Activated CD4-positive, alpha-beta T cell treated with anti-CD3 and anti-CD28 coated beads, Interleukin-2, amount 50 U/mL, for 1 hour (primary cell): ENCODE data around the gene CMIP.
"Not testable (repeated sequence)": the region's sequence is repeated elsewhere in the genome, so short reads cannot be mapped to it uniquely, and the experiment has no call there.

Experiments
- DNase-seq: peaks from one replicate; pipeline ENCODE4 v3.0.0-alpha.2; 2020

The CMIP gene

GRCh38 chr16:81421536-81421935 is 23.1 kb upstream of the CMIP start:
- no peak for DNase-seq

DNA sequence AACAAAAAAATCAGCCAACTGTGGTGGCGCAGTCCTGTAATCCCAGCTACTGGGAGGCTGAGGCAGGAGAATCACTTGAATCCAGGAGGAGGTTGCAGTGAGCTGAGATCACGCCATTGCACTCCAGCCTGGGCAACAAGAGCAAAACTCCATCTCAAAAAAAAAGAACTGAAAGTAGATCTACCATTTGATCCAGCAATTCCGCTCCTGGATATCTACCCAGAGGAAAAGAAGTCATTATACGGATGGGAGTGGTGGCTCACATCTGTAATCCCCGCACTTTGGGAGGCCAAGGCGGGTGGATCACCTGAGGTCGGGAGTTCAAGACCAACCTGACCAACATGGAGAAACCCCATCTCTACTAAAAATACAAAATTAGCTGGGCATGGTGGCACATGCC is 22.5 kb upstream of the CMIP start:
- DNase-seq: not testable (repeated sequence)

- DNase-seq: no peak
Observed at GRCh38 chr16:81424771-81425170, 19.8 kb upstream of the CMIP start.

DNA sequence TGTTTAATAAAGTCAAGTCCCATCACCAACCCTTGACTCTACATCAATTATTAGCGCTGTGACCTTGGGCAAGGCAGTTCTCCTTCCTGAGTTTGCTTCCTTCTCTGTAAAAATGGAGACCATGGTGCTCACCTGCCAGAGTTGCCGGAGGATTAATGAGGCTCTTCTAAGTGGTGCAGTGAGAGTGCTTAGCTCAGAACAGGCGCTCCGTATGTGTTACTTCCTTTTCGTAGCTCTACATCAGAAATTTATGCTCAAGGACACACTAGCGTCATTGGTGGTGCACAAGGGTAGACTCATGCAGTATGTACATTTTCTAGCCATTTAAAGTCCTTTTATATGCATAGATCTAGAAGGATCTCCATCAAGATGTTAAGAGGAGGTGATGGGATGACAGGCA is 17.4 kb upstream of the CMIP start:
- no peak for DNase-seq

DNA sequence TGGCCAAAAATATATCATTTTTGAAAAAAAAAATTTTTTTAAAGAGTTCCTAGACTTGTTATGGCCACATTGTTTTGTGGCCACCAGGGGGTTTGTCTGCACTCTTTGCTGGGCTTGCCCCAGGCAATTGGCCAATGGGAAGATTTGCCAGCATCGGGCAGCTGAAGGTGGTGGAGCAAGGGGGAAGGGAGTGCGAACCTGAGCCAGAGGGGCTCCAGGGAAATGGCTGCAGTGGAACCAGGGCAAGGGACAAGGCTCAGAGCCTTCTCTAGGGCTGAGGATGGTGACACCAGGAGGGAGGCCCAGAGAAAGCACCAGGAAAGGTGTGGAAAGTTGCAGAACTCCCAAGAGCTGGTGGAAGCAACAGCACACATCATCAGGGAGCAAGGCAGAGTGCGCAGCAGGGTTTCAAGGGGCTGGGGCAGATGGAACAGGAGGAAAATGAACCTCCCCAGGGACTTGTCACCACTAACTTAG is 15.5 kb upstream of the CMIP start:
- no peak for DNase-seq

- DNase-seq: no peak
Observed at GRCh38 chr16:81431554-81432353, 12.9 kb upstream of the CMIP start.

- no peak for DNase-seq
Observed at GRCh38 chr16:81432937-81433557, 11.6 kb upstream of the CMIP start.

DNA sequence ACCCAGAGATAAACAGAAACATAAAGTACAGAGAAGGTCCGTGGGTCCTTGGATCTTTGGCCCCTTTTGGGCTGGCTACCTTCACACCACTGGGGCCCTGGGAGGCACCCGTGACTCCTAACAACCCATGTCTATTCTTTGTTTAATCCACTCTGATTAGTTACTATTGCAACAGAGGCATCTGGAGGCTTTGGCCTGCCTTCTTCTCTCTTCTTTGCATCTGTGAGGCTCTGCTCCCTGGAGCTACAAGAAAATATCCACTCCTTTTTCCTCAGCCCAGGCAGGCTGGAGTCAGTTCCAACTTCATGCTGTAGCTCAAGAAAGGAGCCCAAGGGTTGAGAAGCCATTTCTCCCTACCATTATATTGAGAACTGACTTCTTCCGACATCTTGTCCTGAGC is 9.5 kb upstream of the CMIP start:
- no peak for DNase-seq

DNA sequence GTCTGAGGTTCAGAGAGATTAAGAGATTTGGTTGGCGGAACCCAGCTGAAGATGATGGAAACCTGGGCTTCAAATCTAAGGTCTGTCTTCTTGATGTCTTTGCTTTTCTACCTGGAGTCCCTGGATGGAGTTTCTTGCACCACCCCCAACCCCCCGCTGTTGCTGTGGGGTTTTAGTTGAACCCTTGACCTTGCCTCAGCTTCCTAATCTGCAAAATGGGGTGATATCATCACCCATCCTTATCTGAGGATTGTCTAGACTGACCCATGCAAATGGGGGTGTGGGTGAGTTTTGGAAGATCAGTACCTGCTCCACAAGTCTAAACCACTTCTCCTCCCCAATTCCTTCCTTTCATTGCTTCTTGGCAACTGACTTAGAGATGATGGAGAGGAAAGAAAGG is 9.0 kb upstream of the CMIP start:
- no peak for DNase-seq

DNA sequence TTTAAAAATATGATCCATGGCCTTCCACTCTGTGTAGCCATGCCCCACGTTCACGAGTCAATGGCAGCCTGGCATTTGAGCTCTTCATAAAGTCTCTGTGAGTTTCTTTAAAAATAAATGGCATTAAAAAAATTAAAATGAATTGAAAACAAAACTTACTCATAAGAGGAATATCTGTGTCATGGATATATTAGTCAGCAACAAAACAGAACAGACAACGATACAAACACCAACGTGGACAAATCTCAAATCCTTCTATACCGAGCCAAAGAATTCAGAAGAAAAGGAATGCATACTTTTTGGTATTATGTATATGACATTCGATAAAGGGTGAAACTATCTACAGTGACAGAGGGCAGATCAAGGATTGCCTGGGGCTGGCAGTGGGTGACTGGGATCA is 8.2 kb upstream of the CMIP start:
- DNase-seq: no peak

DNA sequence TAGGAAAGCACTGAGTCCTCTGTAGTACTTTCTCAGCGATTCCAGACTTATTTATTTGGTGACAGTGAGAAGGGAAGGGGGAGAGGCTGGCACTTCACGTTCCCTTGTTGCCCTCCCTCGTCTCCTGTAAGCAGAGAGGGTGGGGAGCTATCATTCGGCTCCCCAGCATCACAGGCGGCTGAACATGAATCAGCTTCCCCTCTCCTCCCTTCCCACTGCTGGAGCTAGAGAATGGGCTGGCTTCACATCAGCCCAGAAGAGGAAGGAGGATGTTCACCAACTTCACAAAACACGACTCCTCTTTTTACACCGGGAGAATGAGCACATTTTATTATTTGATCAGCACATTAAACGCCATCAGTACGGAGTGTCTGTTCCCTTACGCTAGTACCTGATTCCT is 6.7 kb upstream of the CMIP start:
- no peak for DNase-seq

DNA sequence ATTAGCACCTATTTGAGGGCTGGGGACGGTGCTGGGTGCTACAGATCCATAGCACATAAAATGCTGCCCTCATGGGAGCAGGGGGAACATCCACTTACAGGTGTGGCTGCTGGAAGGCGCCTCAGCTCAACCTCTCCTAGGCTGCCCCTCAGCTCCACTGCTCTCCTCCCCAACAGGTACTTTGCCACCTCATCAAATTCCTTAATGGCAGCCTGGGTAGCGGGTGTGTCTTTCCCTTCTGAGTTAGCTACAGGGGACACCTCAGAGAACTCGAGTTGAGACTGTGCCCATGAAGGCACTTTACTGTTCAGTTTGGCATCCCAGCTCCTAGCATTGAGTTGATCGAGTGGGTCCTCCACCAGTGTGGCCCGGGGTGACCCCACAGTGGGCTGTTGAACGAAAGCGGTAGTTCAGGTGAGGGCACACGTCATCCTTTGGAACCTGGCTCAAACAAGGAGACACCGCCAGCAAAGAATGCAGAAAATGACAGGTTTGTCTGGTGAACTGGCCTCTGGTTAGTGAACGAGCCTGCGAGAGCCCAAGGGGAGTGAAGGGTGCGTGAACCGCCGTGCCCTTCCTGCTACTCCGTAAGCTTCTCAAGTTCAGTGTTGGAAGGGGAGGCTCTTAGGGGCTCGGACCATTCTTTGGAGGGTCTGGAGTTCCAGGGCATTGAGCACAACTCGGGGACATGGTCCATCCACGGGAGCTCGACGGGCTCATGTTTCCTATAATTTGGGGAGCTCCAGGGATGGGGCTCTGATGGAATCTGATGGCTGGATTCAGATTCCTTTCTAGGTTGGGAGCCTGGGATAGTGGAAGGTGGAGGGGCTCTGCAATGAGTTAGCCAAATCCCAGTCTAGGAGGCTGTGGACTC is 3.5 kb upstream of the CMIP start:
- no peak for DNase-seq

DNA sequence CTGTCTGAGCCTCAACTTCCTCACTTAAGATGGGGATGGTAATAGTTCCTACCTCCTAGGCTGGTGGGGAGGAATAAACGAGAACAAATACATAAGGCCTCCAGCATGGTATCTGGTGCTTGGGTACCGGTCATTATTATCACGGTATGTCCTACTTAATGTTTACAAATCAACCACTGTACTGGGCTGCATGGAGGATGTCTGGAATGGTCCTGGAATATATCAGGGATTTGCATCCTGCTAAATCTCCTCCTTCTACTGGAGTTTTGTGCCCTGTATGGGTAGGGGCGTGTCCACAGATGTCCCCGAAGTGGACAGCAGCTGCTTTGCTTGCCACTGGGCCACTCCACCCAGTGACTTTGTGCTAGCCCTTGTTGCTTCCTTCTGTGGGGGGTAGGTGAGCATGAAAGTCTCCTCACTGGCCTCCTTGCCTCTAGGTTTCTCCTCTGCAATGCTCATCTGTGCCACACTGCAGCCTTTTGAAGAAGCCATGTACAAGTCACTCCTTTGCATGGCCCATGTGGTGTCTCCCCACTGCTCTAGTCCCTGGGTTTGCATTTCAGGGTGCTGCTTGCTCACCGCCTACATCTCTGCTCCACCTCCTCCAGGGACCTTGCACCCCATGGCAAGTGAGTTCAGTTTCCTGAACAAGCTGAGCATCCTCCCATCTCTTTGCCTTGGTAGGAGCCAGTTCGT is 2.2 kb upstream of the CMIP start:
- DNase-seq: no peak

- no peak for DNase-seq
Observed at GRCh38 chr16:81442916-81443687, 1.5 kb upstream of the CMIP start.

DNA sequence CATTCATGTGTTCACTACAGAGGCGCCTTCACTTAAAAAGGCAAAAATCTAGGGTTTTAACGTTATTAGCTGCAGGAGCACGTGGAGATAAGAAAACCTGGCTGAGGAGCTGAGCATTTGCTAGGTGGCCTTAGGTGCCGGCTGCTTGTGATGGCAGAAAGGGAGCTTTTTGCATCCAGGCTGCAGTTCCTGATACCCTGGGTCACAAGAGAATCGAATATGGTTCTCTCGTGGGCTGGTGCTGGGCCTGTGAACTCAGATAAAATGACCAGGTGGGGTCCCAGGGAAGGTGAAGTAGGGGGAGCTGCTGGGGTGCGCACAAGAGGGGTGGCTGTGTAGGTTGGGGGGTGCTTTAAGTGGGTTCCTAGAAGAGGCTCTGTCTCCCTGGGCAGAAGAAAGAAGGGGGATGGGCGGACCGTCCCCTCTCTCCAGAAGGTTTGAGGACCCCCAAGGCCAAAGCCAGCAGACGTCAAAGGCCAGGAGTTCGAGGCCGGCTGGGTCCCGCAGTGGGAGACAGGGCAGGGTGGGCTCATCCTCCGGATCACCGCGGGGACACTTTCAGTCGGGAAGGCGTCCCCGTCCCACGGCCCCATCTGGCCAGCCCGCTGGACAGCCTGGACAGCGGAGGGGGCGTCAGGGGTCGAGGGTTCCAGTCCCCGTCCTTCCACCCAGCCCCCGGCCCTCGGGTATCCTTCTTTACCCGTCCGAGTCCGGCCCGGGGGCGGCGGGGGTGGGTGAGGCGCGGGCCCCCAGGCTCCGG is 740 bp upstream of the CMIP start:
- no peak for DNase-seq

DNA sequence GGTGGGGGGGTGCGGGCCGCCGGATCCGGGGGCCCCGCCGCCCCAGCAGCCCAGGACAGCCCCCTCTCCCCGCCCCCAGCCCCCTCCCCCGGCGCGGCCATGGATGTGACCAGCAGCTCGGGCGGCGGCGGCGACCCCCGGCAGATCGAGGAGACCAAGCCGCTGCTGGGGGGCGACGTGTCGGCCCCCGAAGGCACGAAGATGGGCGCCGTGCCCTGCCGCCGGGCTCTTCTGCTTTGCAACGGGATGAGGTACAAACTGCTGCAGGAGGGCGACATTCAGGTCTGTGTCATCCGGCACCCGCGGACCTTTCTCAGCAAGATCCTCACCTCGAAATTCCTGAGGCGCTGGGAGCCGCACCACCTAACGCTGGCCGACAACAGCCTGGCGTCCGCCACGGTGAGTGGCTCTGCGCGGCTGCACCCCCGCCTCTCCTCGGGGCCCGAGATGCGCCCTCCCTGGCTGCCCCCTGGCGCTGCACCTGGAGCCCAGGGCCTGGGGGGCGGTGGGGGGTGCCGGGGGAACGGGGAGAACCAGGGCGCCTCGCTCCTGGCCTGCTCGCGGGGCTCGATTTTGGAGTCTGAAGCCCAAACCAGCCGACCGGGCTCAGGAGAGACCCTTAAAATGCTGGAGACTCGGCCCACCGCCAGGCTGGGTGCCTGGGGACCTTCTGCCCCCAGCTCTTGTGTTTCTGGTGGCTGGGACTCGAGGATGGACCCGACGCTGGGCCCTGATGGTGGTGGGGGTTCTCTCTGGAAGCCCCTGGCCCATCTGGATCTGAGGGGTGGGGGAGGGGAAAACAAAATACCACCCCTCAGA is 744 bp downstream of the CMIP start:
- peak; percentile 42 for DNase-seq

DNA sequence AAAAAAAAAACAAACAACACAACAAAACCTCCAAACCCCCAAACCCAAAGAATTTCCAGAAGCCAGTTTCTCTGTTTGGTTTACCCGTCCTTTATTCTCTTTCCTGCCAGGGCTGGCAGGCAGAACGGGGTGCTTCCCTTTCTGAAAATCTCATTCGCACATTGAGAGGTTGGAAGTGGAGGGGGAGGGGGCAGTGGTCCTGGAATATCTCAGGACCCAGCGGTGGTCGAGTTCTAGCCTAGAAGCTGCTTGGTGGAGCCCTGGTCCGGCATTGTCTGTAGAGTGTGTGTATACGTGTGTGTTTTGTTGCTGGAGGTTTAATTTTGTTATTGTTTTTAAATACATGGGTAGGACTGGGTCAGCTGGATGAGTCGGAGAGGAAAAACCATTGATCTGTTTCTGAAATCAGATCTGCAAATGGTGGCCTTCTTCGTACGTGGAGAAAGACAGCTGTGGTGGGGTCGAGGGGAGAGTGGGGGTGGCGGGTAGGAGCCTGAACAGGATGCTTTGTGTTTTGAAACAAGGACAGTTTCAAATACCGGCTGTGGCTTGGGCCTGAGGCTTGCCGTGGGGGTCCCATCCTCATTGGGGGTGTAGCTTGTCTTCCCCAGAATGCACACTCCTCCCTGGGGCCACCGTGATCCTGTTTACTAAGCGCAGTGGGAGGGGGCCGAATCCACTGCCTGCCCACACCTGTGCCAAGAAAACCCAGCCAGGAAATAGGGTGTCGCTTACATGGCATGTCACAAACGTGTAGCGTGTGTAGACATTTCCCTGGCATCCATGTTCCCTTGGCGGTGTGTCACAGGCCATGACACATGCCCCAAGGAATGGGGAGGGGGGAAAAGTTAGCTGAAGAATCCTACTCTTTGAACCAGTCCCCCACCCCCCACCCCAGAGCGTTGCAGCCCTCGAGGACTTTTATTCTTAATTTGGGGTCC is 1.6 kb downstream of the CMIP start:
- DNase-seq: peak; percentile 20

GRCh38 chr16:81446907-81447268 is 2.3 kb downstream of the CMIP start:
- DNase-seq: no peak

- no peak for DNase-seq
Observed at GRCh38 chr16:81447383-81448101, 2.9 kb downstream of the CMIP start.
